ENCODE results near the gene GDPD1. TPM values are rescaled to one million over a fixed set of nuclear protein-coding genes. Genes with fewer than 3 reads are reported as not detected.

The GDPD1 gene
- total and polyA plus RNA-seq, 2 experiments from 2014 or later: 0.40 to 2.3 TPM

DNA sequence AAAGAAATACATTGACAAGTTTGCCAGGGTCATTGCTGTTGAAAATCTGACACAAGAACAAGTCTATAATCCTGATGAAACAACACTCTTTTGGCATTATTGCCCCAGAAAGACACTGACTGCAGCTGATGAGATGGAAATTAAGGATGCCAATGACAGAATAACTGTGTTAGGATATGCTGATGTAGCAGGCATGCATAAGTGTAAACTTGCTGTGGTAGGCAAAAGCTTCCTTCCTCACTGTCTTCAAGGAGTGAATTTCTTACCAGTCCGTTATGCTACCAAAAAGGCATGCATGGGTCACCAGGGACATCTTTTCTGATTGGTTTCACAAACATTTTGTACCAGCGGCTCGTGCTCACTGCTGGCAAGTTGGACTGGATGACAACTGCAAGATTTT, 10.5 kb downstream of the GDPD1 start:
- Histone ChIP-seq H3K4me3 (no peak overlapping the region), H3K27me3 (replicated peaks; ENCODE audit: insufficient read depth) (no peaks in the 10 kb centered on the region), H3F3A (ENCODE audit: insufficient read depth) (no peaks in the 10 kb centered on the region), H3K79me2 (ENCODE audit: insufficient read depth) (no peaks in the 10 kb centered on the region), H3K9ac (no peak overlapping the region), H3K4me1 (ENCODE audit: insufficient read depth) (no peaks in the 10 kb centered on the region), H2AFZ (no peak overlapping the region), H3K9me2 (ENCODE audit: insufficient read depth) (no peaks in the 10 kb centered on the region), H3K27ac (no peak overlapping the region), H3K36me3 (ENCODE audit: low read depth) (no peaks in the 10 kb centered on the region), H3K9me3 (ENCODE audit: low read depth) (no peaks in the 10 kb centered on the region), H4K20me1 (ENCODE audit: insufficient read depth) (no peaks in the 10 kb centered on the region), H3K4me2 (ENCODE audit: unreplicated experiment) (no peak overlapping the region)
- no peak for DNase-seq
- TF ChIP-seq EZH2phosphoT487 (IDR thresholded peaks at IDR 0.05; ENCODE audit: insufficient read depth, low read depth) (no peak), EZH2 (IDR thresholded peaks at IDR 0.05; ENCODE audit: insufficient read depth, poor library complexity, severe bottlenecking) (no peak)
- 39 to 49% methylated on average over 3 of the region's 3 CpGs for WGBS, 2 experiments (ENCODE audit: low coverage in 1 of 2, low lambda C conversion rate in 2 of 2, missing lambda C conversion rate in 2 of 2)
- in situ Hi-C loops (cut with MboI): no loop called here

DNA sequence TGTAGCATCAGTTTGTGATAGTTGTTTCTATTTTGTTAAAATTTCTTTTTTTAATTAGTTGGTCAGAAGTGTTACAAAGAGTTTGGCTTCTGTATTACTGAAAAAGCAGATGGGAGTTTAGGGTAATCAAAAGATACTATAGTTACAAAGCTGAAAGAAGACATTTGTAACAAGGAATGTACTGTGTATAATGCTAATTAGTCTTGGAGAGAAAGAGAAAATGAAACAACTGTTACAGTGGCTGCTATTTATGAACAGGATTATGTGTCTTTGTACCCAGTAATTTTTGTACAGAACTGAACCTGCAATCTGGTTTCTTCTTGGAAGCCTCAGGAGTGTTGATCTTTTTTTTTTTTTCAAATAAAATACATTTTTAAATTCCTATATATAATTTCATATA, 14.3 kb downstream of the GDPD1 start:
- no peaks in the 10 kb centered on the region for H3K4me1 ChIP-seq (ENCODE audit: insufficient read depth)
- H3K9ac ChIP-seq: no peak overlapping the region
- no peaks in the 10 kb centered on the region for H3K9me3 ChIP-seq (ENCODE audit: low read depth)
- in situ Hi-C loops (cut with MboI): no loop called here
- DNase-seq: no peak
- H2AFZ ChIP-seq: no peak overlapping the region
- H4K20me1 ChIP-seq (ENCODE audit: insufficient read depth): no peaks in the 10 kb centered on the region
- no peaks in the 10 kb centered on the region for H3K79me2 ChIP-seq (ENCODE audit: insufficient read depth)
- no peak overlapping the region for H3K4me2 ChIP-seq (ENCODE audit: unreplicated experiment)
- no peak overlapping the region for H3K27ac ChIP-seq
- H3K9me2 ChIP-seq (ENCODE audit: insufficient read depth): no peaks in the 10 kb centered on the region
- no peak for TF ChIP-seq EZH2 (IDR thresholded peaks at IDR 0.05; ENCODE audit: insufficient read depth, poor library complexity, severe bottlenecking)
- no peak for TF ChIP-seq EZH2phosphoT487 (IDR thresholded peaks at IDR 0.05; ENCODE audit: insufficient read depth, low read depth)
- H3K36me3 ChIP-seq (ENCODE audit: low read depth): no peaks in the 10 kb centered on the region
- H3F3A ChIP-seq (ENCODE audit: insufficient read depth): no peaks in the 10 kb centered on the region
- no peaks in the 10 kb centered on the region for H3K27me3 ChIP-seq (replicated peaks; ENCODE audit: insufficient read depth)
- no peak overlapping the region for H3K4me3 ChIP-seq

DNA sequence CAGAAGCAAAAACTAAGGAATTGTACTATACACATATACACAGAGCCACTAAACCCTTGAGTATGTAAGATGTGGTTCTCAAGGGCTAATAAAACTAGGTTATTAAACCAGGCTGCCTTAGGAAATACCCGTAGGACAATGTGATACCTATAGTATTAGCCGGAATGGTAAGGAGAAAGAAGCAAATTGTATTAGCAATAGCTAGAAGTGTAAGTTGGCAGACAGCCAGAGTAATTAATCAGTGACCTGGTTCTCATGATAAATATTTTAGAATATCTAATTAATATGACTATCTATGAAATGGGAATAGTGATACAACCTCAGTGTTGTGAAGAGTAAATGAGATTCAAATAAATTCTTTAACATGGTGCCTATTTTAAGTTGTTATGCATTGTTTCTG, 18.6 kb downstream of the GDPD1 start:
- no peak overlapping the region for H3K4me3 ChIP-seq
- no peak for DNase-seq
- TF ChIP-seq EZH2phosphoT487 (IDR thresholded peaks at IDR 0.05; ENCODE audit: insufficient read depth, low read depth) (no peak), EZH2 (IDR thresholded peaks at IDR 0.05; ENCODE audit: insufficient read depth, poor library complexity, severe bottlenecking) (no peak)
- H4K20me1 ChIP-seq (ENCODE audit: insufficient read depth): no peaks in the 10 kb centered on the region
- in situ Hi-C loops (cut with MboI): no loop called here
- no peak overlapping the region for H2AFZ ChIP-seq
- H3F3A ChIP-seq (ENCODE audit: insufficient read depth): no peaks in the 10 kb centered on the region
- no peaks in the 10 kb centered on the region for H3K79me2 ChIP-seq (ENCODE audit: insufficient read depth)
- WGBS, 2 experiments (ENCODE audit: low coverage in 1 of 2, low lambda C conversion rate in 2 of 2, missing lambda C conversion rate in 2 of 2): 58 to 68% methylated on average over 2 of the region's 2 CpGs
- no peaks in the 10 kb centered on the region for H3K9me2 ChIP-seq (ENCODE audit: insufficient read depth)
- H3K36me3 ChIP-seq (ENCODE audit: low read depth): no peaks in the 10 kb centered on the region
- no peaks in the 10 kb centered on the region for H3K9me3 ChIP-seq (ENCODE audit: low read depth)
- H3K4me1 ChIP-seq (ENCODE audit: insufficient read depth): no peaks in the 10 kb centered on the region
- H3K9ac ChIP-seq: no peak overlapping the region
- H3K27me3 ChIP-seq (replicated peaks; ENCODE audit: insufficient read depth): no peaks in the 10 kb centered on the region
- H3K27ac ChIP-seq: no peak overlapping the region
- no peak overlapping the region for H3K4me2 ChIP-seq (ENCODE audit: unreplicated experiment)

DNA sequence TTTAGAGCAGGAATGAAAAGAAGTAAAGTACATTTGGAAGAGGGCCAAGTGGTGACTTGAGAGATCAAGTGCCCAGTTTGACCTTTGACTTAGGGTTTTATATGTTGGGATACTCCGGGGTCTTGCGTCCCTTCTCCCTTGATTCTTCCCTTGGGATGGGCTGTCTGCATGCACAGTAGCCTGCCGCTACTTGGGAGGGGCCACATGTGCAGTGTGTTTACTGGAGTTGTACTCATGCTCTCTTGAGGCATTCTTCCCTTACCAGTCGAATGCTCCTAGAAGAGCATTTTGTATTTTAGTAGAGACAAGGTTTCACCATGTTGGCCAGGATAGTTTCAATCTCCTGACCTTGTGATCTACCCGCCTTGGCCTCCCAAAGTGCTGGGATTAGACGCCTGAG, 23.8 kb downstream of the GDPD1 start:
- Histone ChIP-seq H3K9ac (no peak overlapping the region), H3F3A (ENCODE audit: insufficient read depth) (no peaks in the 10 kb centered on the region), H3K79me2 (ENCODE audit: insufficient read depth) (no peaks in the 10 kb centered on the region), H3K27me3 (replicated peaks; ENCODE audit: insufficient read depth) (no peaks in the 10 kb centered on the region), H3K36me3 (ENCODE audit: low read depth) (no peaks in the 10 kb centered on the region), H3K4me1 (ENCODE audit: insufficient read depth) (no peaks in the 10 kb centered on the region), H2AFZ (no peak overlapping the region), H3K9me2 (ENCODE audit: insufficient read depth) (no peaks in the 10 kb centered on the region), H3K4me2 (ENCODE audit: unreplicated experiment) (no peak overlapping the region), H3K27ac (no peak overlapping the region), H3K4me3 (no peak overlapping the region), H4K20me1 (ENCODE audit: insufficient read depth) (no peaks in the 10 kb centered on the region), H3K9me3 (ENCODE audit: low read depth) (no peaks in the 10 kb centered on the region)
- no peak for DNase-seq
- in situ Hi-C loops (cut with MboI): no loop called here
- WGBS, 2 experiments (ENCODE audit: low coverage in 1 of 2, low lambda C conversion rate in 2 of 2, missing lambda C conversion rate in 2 of 2): 86 to 87% methylated on average over 6 of the region's 6 CpGs
- no peak for TF ChIP-seq EZH2 (IDR thresholded peaks at IDR 0.05; ENCODE audit: insufficient read depth, poor library complexity, severe bottlenecking)
- TF ChIP-seq EZH2phosphoT487 (IDR thresholded peaks at IDR 0.05; ENCODE audit: insufficient read depth, low read depth): no peak

DNA sequence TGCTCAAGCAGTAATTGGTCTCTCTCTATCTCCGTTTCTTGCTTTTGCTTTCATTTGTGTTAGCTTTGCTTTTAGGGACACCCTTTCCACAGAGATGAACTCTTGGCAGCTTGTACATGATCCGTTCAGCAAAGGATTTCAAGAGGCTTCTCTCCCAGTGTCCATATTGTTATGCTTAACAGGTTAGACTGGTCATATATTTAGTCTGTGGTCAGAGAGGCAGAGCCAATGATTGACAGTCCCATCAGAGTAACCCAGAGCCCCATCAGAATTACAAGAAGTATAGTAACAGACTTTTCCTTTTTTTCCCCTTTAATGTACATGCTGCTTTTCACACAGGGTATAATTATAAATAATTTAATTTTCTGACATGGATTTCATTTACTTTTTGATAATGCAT, 34.4 kb downstream of the GDPD1 start:
- Histone ChIP-seq H3K27ac (no peak overlapping the region), H3K27me3 (replicated peaks; ENCODE audit: insufficient read depth) (no peaks in the 10 kb centered on the region), H3K9ac (no peak overlapping the region), H3K4me3 (no peak overlapping the region), H3K9me2 (ENCODE audit: insufficient read depth) (no peaks in the 10 kb centered on the region), H3K4me1 (ENCODE audit: insufficient read depth) (no peaks in the 10 kb centered on the region), H4K20me1 (ENCODE audit: insufficient read depth) (no peaks in the 10 kb centered on the region), H3K9me3 (ENCODE audit: low read depth) (no peaks in the 10 kb centered on the region), H3K79me2 (ENCODE audit: insufficient read depth) (no peaks in the 10 kb centered on the region), H3F3A (ENCODE audit: insufficient read depth) (no peaks in the 10 kb centered on the region), H3K4me2 (ENCODE audit: unreplicated experiment) (no peak overlapping the region), H2AFZ (no peak overlapping the region), H3K36me3 (ENCODE audit: low read depth) (no peaks in the 10 kb centered on the region)
- DNase-seq: no peak
- TF ChIP-seq EZH2phosphoT487 (IDR thresholded peaks at IDR 0.05; ENCODE audit: insufficient read depth, low read depth) (no peak), EZH2 (IDR thresholded peaks at IDR 0.05; ENCODE audit: insufficient read depth, poor library complexity, severe bottlenecking) (no peak)
- in situ Hi-C loops (cut with MboI): no loop called here
- WGBS, 2 experiments (ENCODE audit: low coverage in 1 of 2, low lambda C conversion rate in 2 of 2, missing lambda C conversion rate in 2 of 2): 77 to 90% methylated on average over 2 of the region's 2 CpGs
